ENCODE measurements around the gene MACF1.

DNA sequence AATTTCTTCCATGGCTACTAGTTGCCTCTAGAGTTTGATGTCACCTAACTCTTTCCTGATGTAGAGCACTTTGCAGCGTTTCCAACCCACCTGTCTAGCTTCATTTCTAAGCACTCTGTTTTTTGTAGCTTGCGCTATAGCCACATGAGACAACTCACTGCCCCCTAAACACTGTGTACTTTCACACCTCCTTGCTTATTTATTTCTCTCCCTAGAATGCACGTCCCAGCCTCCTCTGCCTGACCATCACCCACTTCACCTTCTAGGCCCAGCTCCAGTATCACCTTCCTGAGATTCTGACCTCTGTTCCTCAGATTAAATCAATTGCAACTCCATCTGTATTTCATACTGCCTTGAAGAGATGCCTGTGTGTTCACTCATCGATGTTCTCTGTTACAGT, 32.5 kb downstream of the MACF1 start:
- TF ChIP-seq POLR2AphosphoS5 (IDR thresholded peaks at IDR 0.05; ENCODE audit: low read depth, low read length) (no peak), PAX5 (IDR thresholded peaks at IDR 0.05; ENCODE audit: insufficient read depth, low read length, severe bottlenecking) (no peak), POU2F2 (IDR thresholded peaks at IDR 0.05; ENCODE audit: low read depth, low read length) (no peak)

All from GM12891 (cell line).